DOHH2 (cell line): ENCODE data around the gene ATP1A1.

Source experiments
- H3F3A ChIP-seq: fragments of 200-600 bp; sonication (generic), shearing (Covaris generic); 2 replicates; pipeline ENCODE4 v1.6.0; 2016; ENCODE audit warnings: antibody characterized with exemption, mild to moderate bottlenecking; ENCODE audit not compliant: control insufficient read depth, insufficient read depth
- H3K27ac ChIP-seq: fragments of 200-600 bp; sonication (generic); 2 replicates; pipeline ENCODE4 v1.5.1; 2014; ENCODE audit warnings: low read depth, mild to moderate bottlenecking, low read length, moderate library complexity
- H3K27me3 ChIP-seq: fragments of 200-600 bp; sonication (generic); 2 replicates; pipeline ENCODE4 v1.6.1; 2014; ENCODE audit warnings: mild to moderate bottlenecking, low read length, mixed read lengths; ENCODE audit not compliant: control insufficient read depth
- H3K36me3 ChIP-seq: fragments of 200-600 bp; sonication (generic); 2 replicates; pipeline ENCODE4 v1.6.1; 2014; ENCODE audit warnings: mild to moderate bottlenecking, low read length, moderate library complexity, mixed read lengths; ENCODE audit not compliant: control insufficient read depth
- H3K4me1 ChIP-seq: fragments of 200-600 bp; sonication (generic); 2 replicates; pipeline ENCODE4 v1.6.1; 2014; ENCODE audit warnings: mild to moderate bottlenecking, low read length, mixed read lengths; ENCODE audit not compliant: control insufficient read depth
- H3K4me2 ChIP-seq: fragments of 200-600 bp; sonication (generic); 2 replicates; pipeline ENCODE4 v1.6.0; 2014; ENCODE audit warnings: mild to moderate bottlenecking, low read length, moderate library complexity
- H3K4me3 ChIP-seq: fragments of 200-600 bp; sonication (generic); 2 replicates; pipeline ENCODE4 v1.5.1; 2014; ENCODE audit warnings: mild to moderate bottlenecking, low read length, mixed read lengths
- H3K79me2 ChIP-seq: fragments of 200-600 bp; sonication (generic); 2 replicates; pipeline ENCODE4 v1.6.1; 2014; ENCODE audit warnings: mild to moderate bottlenecking, low read length, mixed read lengths; ENCODE audit not compliant: control insufficient read depth
- H3K9me2 ChIP-seq: fragments of 200-600 bp; sonication (generic); replicated peaks from 2 replicates; pipeline ENCODE4 v1.6.1; 2014; ENCODE audit warnings: mild to moderate bottlenecking, low read length, mixed read lengths; ENCODE audit not compliant: control insufficient read depth
- H3K9me3 ChIP-seq: fragments of 200-600 bp; sonication (generic); 2 replicates; pipeline ENCODE4 v1.6.1; 2014; ENCODE audit warnings: antibody characterized with exemption, low read length, mixed read lengths; ENCODE audit not compliant: control insufficient read depth, insufficient read depth
- H4K20me1 ChIP-seq: fragments of 200-600 bp; sonication (generic); 2 replicates; pipeline ENCODE4 v1.6.0; 2014; ENCODE audit warnings: low read depth, mild to moderate bottlenecking, antibody characterized with exemption, low read length, moderate library complexity; ENCODE audit not compliant: control insufficient read depth, insufficient read depth
- EZH2phosphoT487 ChIP-seq: fragments of 200-600 bp; sonication (generic); IDR thresholded peaks from 2 replicates; pipeline ENCODE4 v1.6.1; 2017; ENCODE audit warnings: borderline replicate concordance, mild to moderate bottlenecking, antibody characterized with exemption, low read length, moderate library complexity, mixed read lengths
- TF ChIP-seq, protein P1 (sequence below): fragments of 200-600 bp; sonication (generic); IDR thresholded peaks from one replicate; pipeline ENCODE4 v1.5.1; 2014; ENCODE audit warnings: antibody characterized with exemption, mild to moderate bottlenecking, low read depth, low read length; ENCODE audit not compliant: poor library complexity, severe bottlenecking

The ATP1A1 gene

DNA sequence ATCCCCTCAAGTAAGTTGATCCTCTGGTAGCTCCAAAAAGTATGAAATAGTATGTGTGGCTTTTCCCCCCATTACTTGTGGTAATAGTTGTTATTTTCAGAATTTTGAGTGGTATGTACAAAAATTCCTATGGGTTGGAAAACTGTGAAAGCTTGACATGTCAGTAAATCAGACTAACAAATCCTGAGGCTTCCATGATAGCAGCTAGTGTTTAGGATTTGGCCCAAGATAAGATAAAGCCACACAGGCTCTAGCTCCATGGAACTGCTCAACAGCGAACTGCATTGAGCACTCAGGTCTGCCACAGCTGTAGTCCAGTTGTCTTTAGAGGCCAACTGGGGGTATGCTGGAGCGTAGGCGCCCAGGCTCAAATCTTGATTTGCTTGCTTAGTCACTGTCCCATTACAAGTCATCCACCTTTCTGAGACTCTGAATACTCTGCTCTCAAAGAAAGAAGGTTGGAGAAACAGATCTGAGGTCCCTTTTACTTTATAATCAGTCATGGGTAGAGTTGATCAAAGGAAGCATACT lies 28.7 kb downstream of the ATP1A1 start:
- H3K9me3 ChIP-seq = no peaks in the 10 kb centered on the region
- TF ChIP-seq, protein P1, sequence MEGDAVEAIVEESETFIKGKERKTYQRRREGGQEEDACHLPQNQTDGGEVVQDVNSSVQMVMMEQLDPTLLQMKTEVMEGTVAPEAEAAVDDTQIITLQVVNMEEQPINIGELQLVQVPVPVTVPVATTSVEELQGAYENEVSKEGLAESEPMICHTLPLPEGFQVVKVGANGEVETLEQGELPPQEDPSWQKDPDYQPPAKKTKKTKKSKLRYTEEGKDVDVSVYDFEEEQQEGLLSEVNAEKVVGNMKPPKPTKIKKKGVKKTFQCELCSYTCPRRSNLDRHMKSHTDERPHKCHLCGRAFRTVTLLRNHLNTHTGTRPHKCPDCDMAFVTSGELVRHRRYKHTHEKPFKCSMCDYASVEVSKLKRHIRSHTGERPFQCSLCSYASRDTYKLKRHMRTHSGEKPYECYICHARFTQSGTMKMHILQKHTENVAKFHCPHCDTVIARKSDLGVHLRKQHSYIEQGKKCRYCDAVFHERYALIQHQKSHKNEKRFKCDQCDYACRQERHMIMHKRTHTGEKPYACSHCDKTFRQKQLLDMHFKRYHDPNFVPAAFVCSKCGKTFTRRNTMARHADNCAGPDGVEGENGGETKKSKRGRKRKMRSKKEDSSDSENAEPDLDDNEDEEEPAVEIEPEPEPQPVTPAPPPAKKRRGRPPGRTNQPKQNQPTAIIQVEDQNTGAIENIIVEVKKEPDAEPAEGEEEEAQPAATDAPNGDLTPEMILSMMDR = no peak
- no peak for TF ChIP-seq EZH2phosphoT487
- H3K4me3 ChIP-seq = no peak overlapping the region
- H3K79me2 ChIP-seq = no peaks in the 10 kb centered on the region
- H3K4me1 ChIP-seq = no peaks in the 10 kb centered on the region
- no peaks in the 10 kb centered on the region for H4K20me1 ChIP-seq
- no peak overlapping the region for H3K4me2 ChIP-seq
- H3K27ac ChIP-seq = no peak overlapping the region
- H3K27me3 ChIP-seq = no peaks in the 10 kb centered on the region
- peaks cover 100% of the 10 kb centered on the region for H3K36me3 ChIP-seq
- H3F3A ChIP-seq = peaks cover 9% of the 10 kb centered on the region
- H3K9me2 ChIP-seq = no peaks in the 10 kb centered on the region

DNA sequence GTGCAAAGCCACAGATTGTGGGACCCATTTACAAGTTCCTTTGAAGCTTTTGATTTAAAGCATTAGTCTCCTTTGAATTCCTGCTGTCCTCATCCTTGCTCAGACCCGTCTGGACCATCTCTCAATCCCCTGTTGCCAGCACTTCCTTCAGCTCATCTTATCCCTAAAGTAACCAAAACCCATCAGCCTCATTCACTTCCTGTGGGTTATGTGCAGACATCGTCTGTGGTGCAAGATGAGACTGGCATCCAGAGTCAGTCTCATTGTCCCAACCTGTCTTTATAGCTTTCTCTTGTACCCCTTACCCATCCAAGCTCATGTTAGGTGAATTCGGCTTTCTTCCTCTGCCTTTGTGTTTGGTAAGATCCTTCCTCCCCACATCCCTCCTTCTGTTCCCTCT lies 29.3 kb downstream of the ATP1A1 start:
- Histone ChIP-seq H3K4me1 (no peaks in the 10 kb centered on the region), H3K79me2 (no peaks in the 10 kb centered on the region), H3K9me3 (no peaks in the 10 kb centered on the region), H3F3A (peaks cover 9% of the 10 kb centered on the region), H3K27ac (no peak overlapping the region), H3K27me3 (no peaks in the 10 kb centered on the region), H3K4me3 (no peak overlapping the region), H3K36me3 (peaks cover 100% of the 10 kb centered on the region), H3K4me2 (no peak overlapping the region), H4K20me1 (no peaks in the 10 kb centered on the region), H3K9me2 (no peaks in the 10 kb centered on the region)
- TF ChIP-seq, protein P1 = no peak
- TF ChIP-seq EZH2phosphoT487 = no peak

DNA sequence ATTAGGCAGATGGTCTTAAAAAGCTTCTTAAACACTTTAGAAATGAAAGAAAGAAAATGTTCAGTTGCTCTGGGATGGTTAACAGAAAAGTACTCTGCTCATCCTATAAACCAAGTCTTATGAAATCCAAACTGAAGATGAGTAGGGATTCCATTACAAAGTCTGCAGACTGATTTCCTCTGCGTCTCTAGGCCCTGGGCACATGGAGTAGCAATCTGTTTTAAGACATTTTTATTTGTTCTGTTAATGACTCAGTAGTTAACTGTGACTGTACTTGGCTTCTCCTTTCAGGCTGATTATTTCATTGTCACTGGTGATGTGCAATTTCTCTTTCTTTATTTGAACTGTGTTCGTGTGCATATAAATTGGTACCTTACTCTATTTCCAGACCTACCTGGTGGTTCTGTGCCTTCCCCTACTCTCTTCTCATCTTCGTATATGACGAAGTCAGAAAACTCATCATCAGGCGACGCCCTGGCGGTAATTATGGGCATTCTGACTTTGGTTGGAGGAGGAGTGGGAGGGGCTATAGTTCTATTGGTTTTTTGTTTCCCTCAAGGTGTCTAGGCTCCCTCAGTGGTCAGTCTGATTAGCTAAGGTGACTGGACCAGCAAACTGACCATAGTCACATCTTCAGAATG lies 30.6 kb downstream of the ATP1A1 start:
- Histone ChIP-seq H4K20me1 (no peaks in the 10 kb centered on the region), H3K9me2 (no peaks in the 10 kb centered on the region), H3K27ac (no peak overlapping the region), H3K4me1 (no peaks in the 10 kb centered on the region), H3K36me3 (peaks cover 97% of the 10 kb centered on the region), H3K9me3 (no peaks in the 10 kb centered on the region), H3F3A (peaks cover 9% of the 10 kb centered on the region), H3K4me3 (no peak overlapping the region), H3K27me3 (no peaks in the 10 kb centered on the region), H3K4me2 (no peak overlapping the region), H3K79me2 (no peaks in the 10 kb centered on the region)
- TF ChIP-seq EZH2phosphoT487 = no peak
- TF ChIP-seq, protein P1 = no peak
